Measurements from ENCODE around the gene BORCS6.

DNA sequence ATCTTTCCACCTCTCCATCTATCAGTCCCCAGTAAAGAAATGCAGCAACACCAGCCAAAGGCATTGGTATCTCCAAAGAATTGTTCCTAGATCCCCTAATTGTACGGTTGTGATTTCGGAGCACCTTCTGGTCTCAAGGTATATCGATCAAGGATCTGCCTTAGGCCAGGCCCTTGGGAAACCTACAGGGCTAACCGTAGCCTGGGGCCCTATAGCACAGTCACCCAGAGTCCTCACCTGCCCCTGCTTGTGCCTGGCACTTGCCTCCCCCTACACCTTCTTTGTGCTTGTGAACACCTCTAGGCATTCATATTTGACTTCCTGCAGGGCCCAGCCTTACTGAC, 37.2 kb upstream of the BORCS6 start:
- TF ChIP-seq, protein P1, sequence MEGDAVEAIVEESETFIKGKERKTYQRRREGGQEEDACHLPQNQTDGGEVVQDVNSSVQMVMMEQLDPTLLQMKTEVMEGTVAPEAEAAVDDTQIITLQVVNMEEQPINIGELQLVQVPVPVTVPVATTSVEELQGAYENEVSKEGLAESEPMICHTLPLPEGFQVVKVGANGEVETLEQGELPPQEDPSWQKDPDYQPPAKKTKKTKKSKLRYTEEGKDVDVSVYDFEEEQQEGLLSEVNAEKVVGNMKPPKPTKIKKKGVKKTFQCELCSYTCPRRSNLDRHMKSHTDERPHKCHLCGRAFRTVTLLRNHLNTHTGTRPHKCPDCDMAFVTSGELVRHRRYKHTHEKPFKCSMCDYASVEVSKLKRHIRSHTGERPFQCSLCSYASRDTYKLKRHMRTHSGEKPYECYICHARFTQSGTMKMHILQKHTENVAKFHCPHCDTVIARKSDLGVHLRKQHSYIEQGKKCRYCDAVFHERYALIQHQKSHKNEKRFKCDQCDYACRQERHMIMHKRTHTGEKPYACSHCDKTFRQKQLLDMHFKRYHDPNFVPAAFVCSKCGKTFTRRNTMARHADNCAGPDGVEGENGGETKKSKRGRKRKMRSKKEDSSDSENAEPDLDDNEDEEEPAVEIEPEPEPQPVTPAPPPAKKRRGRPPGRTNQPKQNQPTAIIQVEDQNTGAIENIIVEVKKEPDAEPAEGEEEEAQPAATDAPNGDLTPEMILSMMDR (IDR thresholded peaks at IDR 0.05) = no peak
- TF ChIP-seq EZH2 (IDR thresholded peaks at IDR 0.05; ENCODE audit: borderline replicate concordance, insufficient read depth, low read depth, low read length, poor library complexity, severe bottlenecking) = no peak
